Measurements from ENCODE around the gene TMEM248.
"Not testable (repeated sequence)": the region's sequence is repeated elsewhere in the genome, so short reads cannot be mapped to it uniquely, and the experiment has no call there.

- TF ChIP-seq CTCF (IDR thresholded peaks at IDR 0.05 in 2 of 3, conservative IDR thresholded peaks at IDR 0.05 in 1 of 3; ENCODE audit: control insufficient read depth in 2 of 3, extremely low read depth in 1 of 3, insufficient read depth in 1 of 3, low read depth in 3 of 3, low read length in 3 of 3); POLR2AphosphoS5 (IDR thresholded peaks at IDR 0.05; ENCODE audit: low read length); E2F8 (IDR thresholded peaks at IDR 0.05; ENCODE audit: low read depth, partially characterized antibody): not testable (repeated sequence)
These were observed 9.8 kb upstream of the TMEM248 start for GRCh38 chr7:66911191-66911590.

Data from GM12878 (cell line).